Renal pelvis (tissue), 4 donors: ENCODE results near the gene SND1. TPM values are rescaled to one million over a fixed set of nuclear protein-coding genes. Genes with fewer than 3 reads are reported as not detected.

ENCODE experiments used
- DNase-seq: peaks from one replicate; pipeline ENCODE4 v3.0.0-alpha.2; 2013
- polyA plus RNA-seq, 3 donors: library from polyadenylated mRNA; unstranded; fragments of 120-200 nt; gene quantifications; one replicate each; pipeline ENCODE4 v1.2.1, GENCODE V29; 2013; ENCODE audit not compliant: insufficient read length in 3 of 3

Gene SND1
- polyA plus RNA-seq, 3 donors, result 135 to 142 (median 137) TPM

DNA sequence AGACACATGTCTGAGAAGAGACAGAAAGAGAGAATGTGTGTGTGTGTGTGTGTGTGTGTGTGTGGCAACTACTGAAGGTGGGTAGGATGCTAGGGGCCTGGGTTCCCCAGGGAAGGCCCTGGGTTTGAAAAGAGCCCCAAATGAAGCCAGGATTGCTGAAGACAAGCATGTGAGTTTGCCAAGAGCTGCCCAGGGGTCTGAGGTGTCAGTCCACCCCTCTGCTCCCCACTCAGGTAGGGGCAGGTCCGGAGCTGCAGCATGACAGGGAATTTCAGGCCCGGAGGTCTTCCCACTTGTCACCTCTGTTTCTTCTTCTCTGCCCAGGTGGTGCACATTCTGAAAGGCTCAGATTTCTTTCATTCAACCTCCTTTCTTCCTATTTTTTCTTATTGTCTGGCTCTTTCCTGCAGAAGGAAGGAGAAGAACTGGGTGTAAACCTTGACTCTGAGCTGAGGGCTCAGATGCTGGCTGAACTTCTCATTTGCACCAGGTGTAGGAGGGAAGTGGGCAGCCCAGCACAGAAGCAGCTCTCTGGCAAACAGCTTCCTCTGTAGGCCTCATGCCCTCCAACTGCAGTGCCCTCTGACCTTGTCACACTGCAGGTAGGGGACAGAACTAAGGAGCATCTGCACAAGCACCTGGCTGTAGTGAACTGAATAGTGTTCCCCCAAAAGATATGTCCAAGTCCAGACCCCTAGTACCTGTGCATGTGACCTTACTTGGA lies 458.8 kb downstream of the SND1 start:
- DNase-seq, result no peak

DNA sequence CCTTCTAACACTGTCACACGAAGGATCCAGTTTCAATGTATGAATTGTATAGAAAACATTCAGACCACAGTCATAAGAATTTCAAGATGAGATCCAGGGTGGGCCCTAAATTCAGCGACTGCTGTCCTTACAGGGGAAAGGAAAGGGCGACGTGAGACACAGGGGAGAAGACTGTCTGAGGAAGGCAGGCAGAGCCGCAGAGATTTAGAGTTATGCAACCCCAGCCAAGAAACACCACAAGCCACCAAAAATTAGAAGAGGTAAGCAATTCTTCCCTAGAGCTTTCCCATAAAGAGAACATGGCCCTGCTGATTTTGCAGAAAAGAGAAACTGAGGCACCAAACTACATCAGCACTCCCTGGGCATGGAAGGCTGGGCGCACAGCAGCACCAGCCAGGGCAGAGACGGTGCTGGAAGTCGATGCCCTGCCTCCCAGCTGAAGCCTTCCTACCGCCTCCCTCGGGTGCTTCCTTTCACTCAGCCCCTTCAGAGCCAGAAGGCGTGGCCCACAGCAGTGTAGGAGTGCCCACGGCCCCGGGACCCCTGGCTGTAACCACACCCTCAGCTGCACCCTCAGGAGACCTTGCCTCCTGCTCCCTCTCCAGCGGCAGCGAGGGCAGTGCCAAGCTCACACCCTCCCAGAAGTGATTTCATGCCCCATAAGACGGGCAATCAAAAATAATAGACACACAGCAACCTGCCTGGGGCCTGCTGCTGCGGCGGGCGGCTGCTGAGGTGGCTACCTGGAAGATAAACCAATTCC lies 460.2 kb downstream of the SND1 start:
- DNase-seq, result no peak

DNA sequence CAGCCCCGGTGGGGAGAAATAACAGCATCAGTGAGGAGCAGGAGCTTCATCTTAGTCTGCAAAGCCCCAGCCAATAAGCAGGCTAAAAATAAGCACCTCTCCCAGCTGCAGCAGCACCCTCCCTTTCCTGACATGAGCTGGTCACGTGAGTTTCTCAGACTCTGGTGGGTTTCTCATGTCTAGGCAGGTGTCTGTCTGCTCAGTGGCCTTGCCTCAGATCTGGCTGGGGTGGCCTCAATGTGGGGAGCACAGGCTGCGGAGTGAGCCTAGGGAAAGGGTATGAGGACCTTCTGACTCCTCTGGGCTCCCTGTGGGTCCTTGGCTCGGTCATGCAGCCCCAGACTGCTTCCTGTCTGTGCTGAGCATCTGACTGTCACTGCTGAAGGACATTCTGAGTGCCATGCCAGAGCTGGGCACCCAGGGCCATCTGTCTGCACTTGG lies 460.8 kb downstream of the SND1 start:
- no peak for DNase-seq

DNA sequence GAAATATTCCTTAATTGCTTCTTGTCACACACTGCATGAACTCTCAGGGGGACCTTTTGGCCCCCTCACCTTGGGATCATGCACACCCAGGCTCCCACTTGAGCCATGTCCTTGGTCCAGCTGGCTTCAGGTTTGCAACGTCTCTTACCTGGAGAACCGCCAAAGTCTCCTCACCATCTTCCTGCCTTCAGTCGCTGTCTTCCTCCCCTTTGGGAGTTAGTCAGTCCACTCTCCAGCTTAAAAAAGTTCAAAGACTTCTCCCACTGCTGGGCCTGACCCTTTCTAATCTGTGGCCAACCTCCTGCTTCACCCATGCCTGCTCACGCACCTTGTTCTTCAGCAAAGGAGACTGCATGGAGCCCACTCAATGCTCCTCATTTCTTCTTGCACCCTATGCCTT lies 461.8 kb downstream of the SND1 start:
- no peak for DNase-seq

DNA sequence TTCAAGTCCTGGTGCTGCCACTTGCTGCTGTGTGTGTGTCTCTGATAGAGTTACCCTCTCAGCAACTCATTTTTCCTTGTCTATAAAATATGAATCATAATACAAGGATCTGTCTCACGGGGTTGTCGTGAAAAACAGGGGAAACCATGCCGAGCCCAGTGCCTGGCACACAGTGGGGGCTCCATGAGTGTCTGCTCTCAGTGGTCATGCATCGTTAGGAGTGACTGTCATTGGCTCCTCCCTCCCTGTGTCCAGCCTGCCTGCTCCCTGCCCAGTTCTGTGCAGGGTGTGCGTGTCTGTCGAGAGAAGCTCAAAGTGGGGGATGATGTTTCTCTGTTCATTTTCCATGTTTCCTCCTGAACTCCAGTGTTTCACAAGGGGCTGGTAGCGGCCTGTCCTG lies 462.8 kb downstream of the SND1 start:
- no peak for DNase-seq

DNA sequence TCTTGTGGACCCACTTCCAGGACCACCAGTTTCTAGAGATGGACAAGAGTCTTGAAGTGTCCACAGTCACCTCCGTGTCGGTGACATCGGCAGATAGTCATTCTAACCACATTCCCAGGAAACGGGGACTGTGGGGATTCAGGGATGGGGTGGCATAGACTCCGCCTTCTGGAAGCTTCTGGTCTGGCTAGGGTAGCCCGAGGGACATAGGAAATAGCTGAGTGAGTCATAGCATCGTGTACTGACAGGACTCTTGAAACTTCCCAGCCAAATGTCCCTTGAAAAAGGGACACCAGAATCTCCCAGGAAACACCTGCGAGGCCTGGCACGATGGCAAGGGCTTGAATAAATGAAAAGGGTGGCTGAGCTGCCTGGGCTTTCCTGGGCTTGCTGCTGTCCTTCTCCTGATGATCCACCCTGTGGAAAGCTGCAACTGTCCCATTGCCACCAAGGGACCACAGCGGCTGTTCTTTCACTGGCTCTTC lies 463.4 kb downstream of the SND1 start:
- no peak for DNase-seq

DNA sequence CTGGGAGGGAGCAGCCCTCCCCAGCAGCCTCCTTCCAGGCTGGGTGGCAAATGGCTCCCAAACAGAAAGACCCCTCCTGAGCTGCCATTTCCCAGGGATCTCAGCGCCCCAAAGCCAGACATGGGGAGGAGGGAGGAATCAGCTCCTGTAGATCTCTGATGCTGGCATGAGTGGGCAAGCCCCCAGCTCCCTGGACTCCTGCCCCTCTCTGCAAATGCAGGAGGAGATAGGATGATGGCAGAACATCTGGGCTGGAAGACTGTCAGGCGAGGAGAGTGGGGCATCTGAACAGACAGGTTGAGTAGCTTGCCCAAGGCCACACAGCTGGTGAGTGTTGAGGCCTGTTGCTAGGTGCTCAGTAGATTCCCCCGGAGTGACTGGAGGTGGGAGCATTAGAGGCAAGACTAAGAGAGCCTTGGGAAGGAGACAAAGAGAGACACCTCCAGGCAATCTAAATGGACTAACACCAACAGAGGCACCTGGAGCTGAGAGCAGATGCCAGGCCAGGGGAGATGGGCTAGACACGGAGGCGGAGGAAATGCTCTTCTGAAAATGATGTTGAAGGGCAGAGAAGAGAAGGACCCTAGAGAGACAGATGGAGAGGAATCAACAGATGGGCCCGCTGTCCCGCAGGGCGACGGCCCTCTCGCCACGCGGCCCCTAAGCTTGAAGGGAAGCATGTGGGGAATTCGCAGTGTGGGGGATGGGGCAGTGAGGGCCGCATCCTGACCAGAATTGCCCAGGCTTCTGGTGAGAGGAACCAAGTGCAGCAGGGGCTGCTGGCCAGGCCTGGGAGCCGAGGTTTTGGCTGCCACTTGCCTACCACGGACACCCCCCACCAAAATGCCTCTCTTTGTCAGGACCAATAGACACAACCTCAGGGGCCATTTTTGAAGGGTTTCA lies 464.1 kb downstream of the SND1 start:
- no peak for DNase-seq

DNA sequence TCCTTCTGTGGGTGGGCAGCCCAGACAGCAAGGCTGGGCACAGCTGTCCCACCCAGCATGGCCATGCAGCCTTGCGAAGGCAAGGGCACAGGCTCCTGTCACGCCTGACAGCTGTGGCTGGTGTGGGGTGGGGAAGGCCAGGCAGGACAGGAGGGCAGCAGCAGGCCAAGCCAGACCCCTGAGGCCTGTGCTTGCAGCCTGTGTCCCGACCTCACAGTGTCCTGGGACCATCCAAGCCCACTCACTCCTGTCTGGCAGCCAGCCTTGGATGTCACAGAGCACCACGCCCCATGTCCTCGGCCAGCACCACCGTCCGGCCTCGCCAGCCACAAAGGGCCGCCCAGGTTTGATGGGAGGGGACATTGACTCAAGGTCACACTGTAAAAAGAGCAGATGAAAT lies 464.7 kb downstream of the SND1 start:
- DNase-seq, result no peak

DNA sequence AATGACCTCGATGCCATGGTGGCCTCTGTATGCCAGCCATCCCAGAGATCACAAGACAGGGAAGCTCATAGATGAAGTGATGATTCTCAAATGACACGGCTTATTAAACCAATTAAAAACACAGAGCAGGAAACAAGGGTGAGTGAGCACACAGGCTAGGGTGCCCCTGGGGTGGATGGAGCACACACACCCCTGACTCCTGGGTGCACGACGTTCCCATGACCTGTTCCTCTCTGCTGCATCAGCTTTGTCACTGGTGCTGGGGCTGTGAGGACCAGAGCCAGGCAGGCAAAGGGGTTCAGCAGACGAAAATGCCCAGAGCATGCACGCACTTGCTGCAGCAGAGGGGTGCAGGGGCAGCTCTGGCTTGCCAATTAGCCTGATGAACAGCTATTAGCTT lies 465.7 kb downstream of the SND1 start:
- DNase-seq, result no peak

DNA sequence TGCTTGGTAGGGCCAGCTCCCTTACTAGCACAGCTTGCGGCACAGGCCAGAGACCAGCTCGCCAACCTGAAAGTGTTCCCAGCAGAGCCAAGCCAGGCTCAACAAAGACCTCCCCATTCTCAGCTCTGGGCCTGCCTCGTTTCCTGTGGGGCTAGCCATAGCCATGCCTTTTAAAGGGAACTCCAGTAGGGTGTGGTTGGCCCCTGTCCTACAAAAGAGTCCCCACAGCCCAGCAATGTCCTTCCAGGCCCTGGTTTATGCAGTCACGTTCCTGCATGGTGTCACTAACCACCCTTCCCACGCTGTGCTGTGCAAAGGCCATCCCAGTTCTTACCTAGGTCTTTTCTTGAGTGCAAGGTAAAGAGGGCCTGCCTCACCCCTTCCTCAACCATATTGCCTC lies 467.0 kb downstream of the SND1 start:
- DNase-seq, result no peak

DNA sequence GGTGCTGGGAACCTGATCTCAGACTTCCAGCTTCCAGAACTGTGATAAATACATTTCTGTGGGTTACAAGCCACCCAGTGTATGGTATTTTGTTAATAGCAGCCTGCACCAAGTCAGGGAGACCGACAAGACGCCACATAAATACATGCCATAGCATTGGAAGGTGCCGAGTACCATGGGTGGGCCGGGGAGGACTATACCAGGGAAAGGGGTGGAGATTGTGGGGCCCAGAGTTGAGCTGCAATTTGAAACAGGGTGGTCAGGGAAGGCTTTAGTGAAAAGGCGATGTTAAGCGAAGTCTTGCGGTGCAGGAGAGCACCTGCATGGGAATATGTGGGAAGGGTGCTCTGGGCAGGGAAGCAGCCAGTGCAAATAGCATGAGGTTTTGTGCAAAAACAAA lies 468.1 kb downstream of the SND1 start:
- DNase-seq, result no peak

DNA sequence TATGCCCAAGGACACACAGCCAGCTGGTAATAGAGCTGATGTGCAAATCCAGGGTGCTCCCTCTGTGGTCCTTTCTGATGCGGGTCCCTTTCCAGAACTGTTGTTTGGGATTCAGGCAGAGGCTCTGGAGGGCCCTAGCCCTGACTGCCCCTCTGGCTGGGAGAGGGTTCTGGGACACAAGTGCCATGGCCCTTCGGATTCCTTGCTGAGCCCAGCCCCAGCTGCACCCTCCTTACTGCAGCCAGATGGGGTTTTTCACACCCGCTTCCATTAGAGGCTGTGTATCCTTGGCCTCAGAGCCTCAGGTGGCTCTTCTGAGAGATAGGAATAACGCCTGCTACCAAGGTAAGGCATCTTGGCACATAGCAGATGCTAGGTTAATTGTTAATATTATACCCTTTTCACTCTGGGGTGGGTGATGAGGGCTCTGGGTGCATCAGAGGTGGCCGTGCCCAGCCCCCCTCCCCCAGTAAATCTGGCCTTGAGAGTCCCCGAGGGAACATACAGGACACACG lies 469.0 kb downstream of the SND1 start:
- DNase-seq, result no peak

DNA sequence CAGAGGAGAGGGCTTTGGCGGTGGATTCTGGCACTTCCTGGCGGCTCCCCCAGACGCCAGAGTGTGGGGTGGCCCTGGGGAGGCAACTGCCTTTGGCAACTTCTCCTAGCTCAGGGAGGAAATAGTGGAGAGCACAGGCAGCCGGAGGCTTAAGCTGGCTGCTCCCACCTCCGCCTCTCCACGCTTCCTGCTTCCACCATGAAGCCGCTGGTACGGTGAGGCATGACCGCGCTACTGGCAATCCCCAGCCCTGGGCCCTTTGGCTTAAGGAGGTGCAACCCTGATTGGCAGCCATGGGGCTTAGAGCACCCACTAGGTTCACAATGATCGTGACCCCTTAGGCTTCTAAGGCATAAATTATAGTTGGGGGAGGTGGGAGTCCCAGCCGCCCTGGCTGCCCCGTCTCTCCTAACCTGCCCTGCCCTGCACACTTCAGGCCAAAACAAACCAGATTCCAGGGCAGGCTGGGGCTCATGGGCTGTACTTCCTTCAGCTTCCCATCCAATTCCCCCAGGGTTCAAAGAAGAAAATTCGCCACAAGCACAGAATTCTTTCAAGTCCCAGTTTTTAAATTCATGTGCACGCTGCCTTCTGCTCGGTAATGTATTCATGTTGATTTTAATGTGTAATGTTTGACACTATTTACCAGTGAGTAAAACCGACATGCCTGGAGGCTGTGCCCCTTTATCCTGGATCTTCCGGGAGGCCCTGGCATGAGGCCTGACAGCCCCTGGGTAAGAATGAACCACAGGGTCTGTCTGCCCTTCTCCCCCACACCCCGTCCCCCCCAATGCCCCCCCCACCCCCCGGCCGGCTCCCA lies 469.9 kb downstream of the SND1 start:
- DNase-seq, result no peak

DNA sequence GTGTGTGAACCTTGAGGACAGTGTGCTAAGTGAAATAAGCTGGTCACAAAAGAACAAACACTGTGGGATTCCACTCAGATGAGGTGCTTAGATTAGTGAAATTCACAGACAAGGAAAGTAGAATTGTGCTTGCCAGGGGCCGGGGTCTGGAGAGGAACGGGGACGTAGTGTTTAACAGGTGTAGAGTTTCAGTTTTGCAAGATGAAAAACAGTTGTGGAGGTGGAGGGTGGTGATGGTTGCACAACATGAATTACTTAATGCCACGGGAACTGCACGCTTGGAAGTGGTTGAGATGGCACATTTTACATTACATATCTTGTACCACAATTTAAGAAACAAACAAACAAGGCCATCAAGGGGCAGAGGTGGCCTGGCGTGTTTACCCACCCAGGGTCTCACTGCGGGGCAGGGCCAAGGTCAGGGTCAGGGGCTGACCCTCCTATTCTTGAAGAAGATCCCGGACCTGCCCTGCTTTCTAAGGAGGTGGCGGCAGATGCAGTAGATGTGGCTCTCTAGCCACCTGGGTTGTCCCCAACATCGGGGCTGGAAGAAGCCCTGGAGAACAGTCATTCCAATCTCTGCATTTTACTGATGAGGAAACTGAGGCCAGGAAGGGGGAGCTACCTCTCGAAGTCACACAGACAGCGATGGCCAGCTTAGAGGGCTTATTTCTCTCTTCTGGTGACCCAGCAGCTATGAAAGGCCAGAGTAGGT lies 470.7 kb downstream of the SND1 start:
- DNase-seq, result no peak

DNA sequence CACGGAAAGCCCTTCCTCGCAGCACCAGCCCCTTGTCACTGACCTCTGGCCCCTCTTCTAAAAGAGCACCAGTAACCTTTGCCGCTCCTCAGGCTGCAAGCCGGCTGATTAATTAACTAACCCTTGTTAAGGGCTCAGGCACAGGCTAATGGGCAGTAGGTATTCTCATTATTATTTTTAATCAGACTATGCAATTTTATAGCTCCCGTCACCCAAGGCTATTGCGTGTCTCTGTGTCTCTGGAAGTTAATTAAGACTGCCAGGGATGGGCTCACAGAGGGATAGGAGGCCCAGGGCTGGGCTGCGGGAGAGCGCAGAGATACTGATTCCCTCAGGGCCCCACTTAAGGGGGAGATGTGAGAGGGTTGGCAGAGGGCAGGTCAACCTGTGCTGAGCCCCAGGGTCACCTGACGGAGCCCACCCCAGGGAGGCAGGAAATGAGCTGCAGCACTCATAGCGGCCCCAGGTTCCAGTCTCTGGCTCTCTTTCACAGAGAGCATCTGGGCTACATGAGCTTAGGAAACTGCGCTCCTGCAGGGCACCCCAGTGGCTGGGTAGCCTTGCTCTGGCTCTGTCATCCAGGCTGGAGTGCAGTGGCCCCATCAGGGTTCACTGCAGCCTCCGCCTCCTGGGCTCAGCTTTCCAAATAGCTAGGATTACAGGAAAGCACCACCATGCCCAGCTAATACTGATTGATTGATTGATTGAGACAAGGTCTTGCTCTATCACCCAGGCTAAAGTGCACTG lies 471.5 kb downstream of the SND1 start:
- DNase-seq, result no peak

DNA sequence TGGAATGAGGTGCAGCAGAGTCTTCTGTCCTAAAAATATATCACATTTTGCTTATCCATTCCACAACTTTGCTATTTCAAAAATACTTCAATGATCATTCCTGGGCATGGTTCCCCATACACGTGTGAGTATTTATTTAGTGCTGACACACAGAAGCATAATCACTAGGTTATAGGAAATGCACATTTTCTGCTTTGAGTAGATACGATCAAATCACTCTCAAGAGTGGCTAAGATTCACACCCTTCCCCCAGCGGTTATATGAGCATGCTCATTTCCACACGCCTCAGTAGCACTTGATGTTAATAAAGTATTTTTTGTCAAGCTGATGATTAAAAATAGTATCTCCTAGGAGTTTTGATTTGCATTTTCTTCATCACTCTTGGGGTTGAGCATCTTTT lies 472.8 kb downstream of the SND1 start:
- DNase-seq, result no peak

DNA sequence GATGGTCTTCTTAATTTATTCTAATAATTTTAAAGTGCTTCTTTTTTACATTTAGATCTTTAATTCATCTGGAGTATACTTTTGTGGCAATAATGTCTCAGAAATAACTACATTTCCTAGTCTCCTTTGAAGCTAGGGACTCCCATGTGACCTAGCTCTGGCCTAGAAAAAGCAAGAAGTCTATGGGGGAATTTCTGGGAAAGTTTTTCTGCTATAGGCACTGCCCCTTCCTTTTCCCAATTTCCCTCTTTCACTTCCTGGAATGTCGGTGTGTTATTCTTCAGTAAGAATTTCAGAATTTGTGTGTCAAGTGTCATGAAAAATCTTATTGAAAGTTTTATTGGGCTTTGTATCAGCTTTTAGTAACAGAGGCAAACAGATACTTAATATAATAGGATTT lies 473.8 kb downstream of the SND1 start:
- no peak for DNase-seq

DNA sequence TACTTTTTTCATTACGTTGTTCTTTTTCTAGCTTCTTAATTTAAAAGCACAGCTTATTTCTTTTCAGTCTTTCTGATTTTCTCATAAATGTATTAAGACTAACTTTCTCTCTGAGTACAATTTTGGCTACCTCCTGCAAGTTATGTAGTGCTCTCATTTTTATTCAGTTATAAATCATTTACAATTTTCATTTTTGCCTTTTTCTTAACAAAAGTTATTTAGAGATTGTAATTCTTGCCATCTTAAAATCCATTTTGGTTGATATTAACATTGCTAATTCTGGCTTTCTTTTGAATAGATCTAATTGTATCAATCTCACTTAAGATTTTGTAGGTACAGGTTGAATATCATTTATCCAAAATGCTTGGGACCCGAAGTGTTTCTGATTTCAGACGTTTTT lies 476.4 kb downstream of the SND1 start:
- DNase-seq, result no peak

DNA sequence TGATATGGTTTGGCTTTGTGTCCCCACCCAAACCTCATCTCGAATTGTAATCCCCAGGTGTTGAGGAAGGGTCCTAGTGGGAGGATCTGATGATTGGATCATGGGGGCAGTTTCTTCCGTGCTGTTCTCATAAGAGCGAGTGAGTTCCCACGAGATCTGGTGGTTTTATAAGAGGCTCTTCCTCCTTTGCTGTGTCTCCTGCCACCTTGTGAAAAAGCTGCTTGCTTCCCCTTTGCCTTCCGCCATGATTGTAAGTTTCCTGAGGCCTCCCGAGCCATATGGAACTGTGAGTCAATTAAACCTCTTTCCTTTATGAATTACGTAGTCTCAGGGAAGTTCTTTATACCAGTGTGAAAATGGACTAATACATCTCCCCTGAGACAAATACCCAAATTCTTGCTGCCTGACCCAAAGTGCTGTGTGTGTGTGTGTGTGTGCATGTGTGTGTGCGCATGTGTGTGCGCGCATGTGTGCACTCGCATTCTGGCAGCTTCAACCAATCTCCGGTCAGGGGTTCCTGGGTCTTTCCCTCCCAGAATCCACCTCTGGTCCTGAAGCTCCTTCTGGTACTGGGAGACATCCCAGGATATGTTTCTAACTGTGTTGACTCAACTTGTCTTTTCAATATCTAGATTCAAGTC lies 477.4 kb downstream of the SND1 start:
- DNase-seq, result no peak
